Activated CD8-positive, alpha-beta memory T cell treated with anti-CD3 and anti-CD28 coated beads for 4 hours (primary cell): ENCODE data around the gene MPC1.
"Not testable (repeated sequence)": the region's sequence is repeated elsewhere in the genome, so short reads cannot be mapped to it uniquely, and the experiment has no call there.

Experiments
- DNase-seq, 2 donors: peaks; one replicate each; pipeline ENCODE4 v3.0.0-alpha.2; 2020; ENCODE audit warnings: low read depth in 2 of 2

The MPC1 gene

GRCh38 chr6:166345672-166346071 is 37.1 kb downstream of the MPC1 start:
- not testable (repeated sequence) for DNase-seq

- not testable (repeated sequence) for DNase-seq
Measured at GRCh38 chr6:166344921-166345320, 37.8 kb downstream of the MPC1 start.

- DNase-seq: no peak
Measured at GRCh38 chr6:166344240-166344639, 38.5 kb downstream of the MPC1 start.

GRCh38 chr6:166343150-166343487 is 39.6 kb downstream of the MPC1 start:
- no peak for DNase-seq

- DNase-seq: peak; percentile 69 to 75
Measured at GRCh38 chr6:166342349-166343149, 40.2 kb downstream of the MPC1 start, which contains the start of gene SFT2D1. SFT2D1 (minus strand) TSS chr6:166342545; CDS start chr6:166342481, 64 bp downstream.

- DNase-seq: no peak
Measured at GRCh38 chr6:166341977-166342348, 40.8 kb downstream of the MPC1 start.

- no peak for DNase-seq
Measured at GRCh38 chr6:166341464-166341863, 41.3 kb downstream of the MPC1 start.

GRCh38 chr6:166338854-166339253 is 43.9 kb downstream of the MPC1 start:
- DNase-seq: no peak

- no peak for DNase-seq
Measured at GRCh38 chr6:166336847-166337246, 45.9 kb downstream of the MPC1 start.

- DNase-seq: no peak
Measured at GRCh38 chr6:166335378-166336302, 47.1 kb downstream of the MPC1 start.

- DNase-seq: no peak
Measured at GRCh38 chr6:166334878-166335277, 47.9 kb downstream of the MPC1 start.

GRCh38 chr6:166333172-166333995 is 49.4 kb downstream of the MPC1 start:
- DNase-seq: no peak

GRCh38 chr6:166331503-166332415 is 51.0 kb downstream of the MPC1 start:
- no peak for DNase-seq

GRCh38 chr6:166330612-166331011 is 52.1 kb downstream of the MPC1 start:
- no peak for DNase-seq

- DNase-seq: no peak
Measured at GRCh38 chr6:166325383-166326042, 57.2 kb downstream of the MPC1 start.

GRCh38 chr6:166323395-166323794 is 59.3 kb downstream of the MPC1 start:
- DNase-seq: no peak

- no peak for DNase-seq
Measured at GRCh38 chr6:166318649-166319600, 63.8 kb downstream of the MPC1 start.

GRCh38 chr6:166318227-166318626 is 64.5 kb downstream of the MPC1 start:
- no peak for DNase-seq
